HG02981 (cell line): ENCODE measurements around the gene TIMP2.
"Not testable (repeated sequence)": the region's sequence is repeated elsewhere in the genome, so short reads cannot be mapped to it uniquely, and the experiment has no call there.

ENCODE experiments used
- ATAC-seq: cut with Tn5 transposase; IDR thresholded peaks from one replicate; pipeline ENCODE4 v1.9.1; 2021; ENCODE audit warnings: mild to moderate bottlenecking, moderate library complexity; ENCODE audit not compliant: unreplicated experiment

The TIMP2 gene, protein sequence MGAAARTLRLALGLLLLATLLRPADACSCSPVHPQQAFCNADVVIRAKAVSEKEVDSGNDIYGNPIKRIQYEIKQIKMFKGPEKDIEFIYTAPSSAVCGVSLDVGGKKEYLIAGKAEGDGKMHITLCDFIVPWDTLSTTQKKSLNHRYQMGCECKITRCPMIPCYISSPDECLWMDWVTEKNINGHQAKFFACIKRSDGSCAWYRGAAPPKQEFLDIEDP

DNA sequence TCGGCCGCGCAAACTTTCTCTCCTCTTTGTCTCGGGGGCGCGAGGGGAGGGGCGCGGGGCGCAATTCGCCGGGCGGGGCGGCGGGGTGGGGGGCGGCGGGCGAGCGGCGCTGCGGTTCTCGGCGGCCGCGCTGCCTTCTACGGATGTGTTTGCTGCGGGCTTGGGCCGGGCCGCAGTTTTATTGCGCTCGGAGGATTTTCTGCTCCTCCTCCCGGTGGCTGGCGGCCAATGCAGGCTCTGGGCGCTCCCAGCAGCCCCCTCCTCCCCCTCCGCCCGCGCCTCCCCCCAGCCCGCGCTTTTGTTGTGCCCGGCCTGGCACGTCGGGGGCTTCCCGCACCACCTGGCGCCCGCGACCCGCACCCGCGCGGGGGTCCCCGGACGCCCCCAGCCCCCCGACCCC lies at the start of gene TIMP2:
Gene TIMP2, minus strand, starts transcription at position 154 of the 400 bp plus-strand sequence. CDS start 299 bp downstream, outside the sequence.
- ATAC-seq = no peak

- ATAC-seq = no peak
These were observed 48.8 kb upstream of the TIMP2 start for GRCh38 chr17:78973792-78974520.

DNA sequence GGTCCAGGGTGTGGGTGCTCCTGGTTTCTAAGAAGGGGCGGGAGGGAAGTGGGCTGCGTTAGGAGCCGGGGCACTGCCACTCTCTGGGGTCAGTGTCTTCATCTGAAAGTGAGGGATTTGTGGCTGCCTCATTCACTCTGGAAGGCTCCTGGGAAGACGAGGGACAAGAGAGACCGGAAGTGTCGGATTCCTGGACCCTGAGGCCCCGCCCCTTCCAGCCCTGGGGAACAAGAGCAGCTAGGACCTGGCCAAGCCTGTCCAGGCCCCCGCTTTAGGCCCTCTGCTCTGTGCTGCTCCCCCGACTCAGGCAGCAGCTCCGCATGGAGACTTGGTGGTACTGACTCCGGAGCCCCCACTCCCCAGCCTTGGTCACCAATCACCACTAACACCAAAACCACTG lies 48.0 kb upstream of the TIMP2 start:
- no peak for ATAC-seq

- ATAC-seq = no peak
These were observed 47.4 kb upstream of the TIMP2 start for GRCh38 chr17:78972507-78973105.

DNA sequence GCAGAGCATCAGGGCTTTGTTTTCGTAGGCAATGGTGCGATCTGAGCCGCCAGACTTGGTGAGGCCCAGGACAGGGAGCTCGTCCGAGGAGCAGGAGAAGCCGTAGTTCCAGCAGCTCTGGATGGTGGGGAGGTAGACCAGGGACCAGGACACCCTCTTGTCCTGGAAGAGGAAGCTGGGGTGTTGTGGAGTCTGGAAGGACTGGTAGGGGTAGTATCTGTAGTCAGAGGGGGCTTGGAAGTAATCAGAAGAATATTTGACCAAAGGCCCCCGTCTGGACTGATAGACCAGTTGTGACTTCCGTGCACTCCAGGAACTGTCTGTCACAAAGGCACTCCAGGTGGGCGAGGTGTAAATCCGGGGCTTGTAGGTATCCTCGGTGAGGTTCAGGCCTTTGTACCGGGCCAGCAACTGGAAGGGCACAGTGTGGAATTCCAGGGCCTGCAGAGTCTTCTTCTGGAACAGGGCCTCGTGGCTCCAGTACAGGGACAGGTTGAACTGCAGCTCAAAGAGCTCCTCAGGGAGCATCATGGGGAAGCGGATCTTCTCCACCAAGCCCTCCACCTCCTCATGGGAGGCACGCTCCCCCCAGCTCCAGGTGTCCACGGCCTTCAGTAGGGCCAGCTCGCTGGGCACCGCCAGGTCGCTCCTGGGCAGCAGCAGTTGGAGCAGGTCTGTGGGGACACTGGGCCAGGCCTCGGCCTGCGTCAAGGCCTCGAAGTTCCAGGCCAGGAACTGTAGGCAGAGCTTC lies 46.7 kb upstream of the TIMP2 start:
- no peak for ATAC-seq

GRCh38 chr17:78970834-78971755 lies 45.9 kb upstream of the TIMP2 start:
- ATAC-seq = no peak

DNA sequence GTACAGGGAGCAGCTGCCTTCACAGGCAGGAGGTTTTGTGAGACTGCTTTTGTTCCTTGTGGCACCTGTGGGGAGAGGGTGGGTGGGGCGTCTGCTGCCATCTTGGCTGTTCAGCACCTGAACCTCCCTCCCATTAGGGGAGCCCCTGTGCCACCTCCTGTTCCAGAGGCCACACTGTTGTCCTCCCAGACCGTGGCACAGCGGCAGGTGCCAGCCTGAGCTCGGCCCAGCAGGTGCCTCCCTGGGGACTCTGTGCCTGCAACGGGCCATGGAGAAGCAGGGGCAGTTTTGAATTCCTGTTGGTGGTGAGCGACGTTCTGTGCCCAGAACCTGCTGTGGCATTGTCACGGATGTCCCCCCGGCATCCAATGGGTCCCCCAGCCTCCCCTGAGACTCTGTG lies 44.7 kb upstream of the TIMP2 start:
- no peak for ATAC-seq

- no peak for ATAC-seq
These were observed 42.7 kb upstream of the TIMP2 start for GRCh38 chr17:78967782-78968362.

DNA sequence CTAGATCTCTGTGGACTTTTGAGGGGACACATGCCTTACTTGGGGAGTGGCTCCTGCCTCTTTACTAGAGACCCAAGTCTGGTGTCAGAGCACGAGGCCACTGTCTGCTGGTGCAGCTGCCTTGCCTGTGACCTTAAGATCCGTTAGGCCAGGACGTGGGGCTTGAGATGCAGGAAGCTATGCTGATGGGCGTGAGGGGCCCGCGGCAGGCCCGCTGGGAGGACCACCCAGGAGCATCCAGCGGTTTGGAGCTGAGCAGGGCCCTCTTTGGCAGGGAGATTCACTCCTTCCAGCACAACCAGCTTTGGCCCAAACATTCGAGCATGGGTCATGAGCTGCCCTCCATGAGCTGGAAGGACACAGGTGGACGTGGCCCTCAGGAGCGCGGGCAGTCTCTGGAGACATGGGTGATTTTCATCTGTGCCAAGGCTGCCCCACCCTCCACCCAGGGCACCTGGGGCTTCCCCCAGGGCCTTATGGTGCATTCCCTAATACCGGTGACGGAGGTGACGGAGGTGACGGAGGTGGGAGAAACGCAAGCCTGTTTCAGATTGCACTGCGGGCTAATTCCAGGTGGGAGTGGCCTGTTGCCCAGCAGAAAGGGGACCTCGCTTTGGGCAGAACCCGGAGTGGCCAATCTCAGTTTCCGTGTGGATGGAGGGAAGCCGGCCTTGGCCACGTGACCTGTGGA lies 41.9 kb upstream of the TIMP2 start:
- ATAC-seq = no peak

DNA sequence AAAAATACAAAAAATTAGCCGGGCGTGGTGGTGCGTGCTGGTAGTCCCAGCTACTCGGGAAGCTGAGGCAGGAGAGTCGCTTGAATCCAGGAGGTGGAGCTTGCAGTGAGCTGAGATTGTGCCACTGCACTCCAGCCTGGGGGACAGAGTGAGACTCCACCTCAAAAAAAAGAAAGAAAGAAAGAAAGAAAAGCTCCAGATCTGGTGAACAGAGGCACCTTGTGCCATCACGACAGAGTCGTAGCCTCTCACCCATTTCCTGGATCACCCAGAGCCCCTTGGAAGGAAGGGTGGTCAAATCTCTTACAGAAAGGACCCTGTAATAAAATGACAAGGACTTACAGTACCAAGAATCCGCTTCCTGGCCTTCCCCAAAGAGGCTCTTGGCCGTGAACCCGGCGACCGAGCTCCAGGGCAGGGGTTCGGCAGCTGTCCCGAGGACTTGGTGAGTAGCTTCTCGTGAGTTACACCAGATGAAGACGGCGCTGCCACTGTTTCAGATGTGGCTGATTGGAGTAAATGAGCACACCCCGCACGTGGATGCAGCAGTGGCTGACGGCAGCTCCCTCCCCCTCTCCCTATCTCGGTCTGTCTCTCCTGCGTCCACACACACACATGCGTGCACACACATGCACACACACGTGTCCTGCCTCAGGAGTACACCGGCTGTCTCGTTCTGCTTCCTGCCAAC lies 41.1 kb upstream of the TIMP2 start:
- ATAC-seq = no peak

GRCh38 chr17:78965491-78965924 lies 40.3 kb upstream of the TIMP2 start:
- ATAC-seq = no peak

- ATAC-seq = no peak
These were observed 38.2 kb upstream of the TIMP2 start for GRCh38 chr17:78963378-78963777.

- not testable (repeated sequence) for ATAC-seq
These were observed 37.8 kb upstream of the TIMP2 start for GRCh38 chr17:78962984-78963348.

GRCh38 chr17:78962345-78962983 lies 37.3 kb upstream of the TIMP2 start:
- ATAC-seq = no peak

DNA sequence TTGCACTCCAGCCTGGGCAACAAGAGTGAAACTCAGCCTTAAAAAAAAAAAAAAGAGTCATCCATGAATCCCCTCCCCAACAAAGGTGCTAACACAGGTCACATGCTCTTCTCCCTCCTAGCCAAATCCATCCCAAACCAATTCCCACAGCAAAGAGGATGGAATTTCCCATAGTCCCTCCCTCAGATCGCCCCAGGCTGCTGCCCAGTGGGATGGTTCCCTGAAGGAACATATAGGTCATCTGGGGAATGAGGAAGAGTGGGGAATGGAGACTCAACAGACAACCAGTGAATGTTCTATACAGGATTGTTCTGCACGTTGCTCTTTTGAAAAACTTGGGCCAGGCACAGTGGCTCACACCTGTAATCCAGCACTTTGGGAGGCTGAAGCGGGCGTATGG lies 36.4 kb upstream of the TIMP2 start:
- ATAC-seq = no peak

GRCh38 chr17:78960928-78961327 lies 35.7 kb upstream of the TIMP2 start:
- no peak for ATAC-seq

DNA sequence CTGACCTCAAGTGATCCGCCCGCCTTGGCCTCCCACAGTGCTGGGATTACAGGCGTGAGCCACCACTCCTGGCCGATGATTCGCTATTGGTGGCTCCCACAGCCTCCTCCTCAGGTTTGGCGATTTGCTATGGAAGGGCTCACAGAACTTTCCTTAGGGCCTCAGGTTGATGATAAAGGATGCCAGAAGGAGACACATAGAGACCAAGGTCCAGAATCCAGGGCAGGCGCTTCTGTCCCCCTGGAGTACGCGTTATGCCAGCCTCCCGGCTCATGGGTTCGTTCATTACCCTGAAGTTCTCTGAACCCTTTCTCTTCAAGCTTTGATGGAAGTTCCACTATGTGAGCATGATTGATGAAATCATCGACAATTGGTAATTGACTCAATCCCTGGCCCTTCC lies 34.6 kb upstream of the TIMP2 start:
- ATAC-seq = no peak

- no peak for ATAC-seq
These were observed 33.5 kb upstream of the TIMP2 start for GRCh38 chr17:78958641-78959127.
